ENCODE data around the gene CERS6.

GRCh38 chr2:168611091-168611490 lies 155.0 kb downstream of the CERS6 start:
- TF ChIP-seq CTCF (IDR thresholded peaks at IDR 0.05) (no peak), POLR2A (IDR thresholded peaks at IDR 0.05) (no peak)

Data from thyroid gland (tissue), 4 donors.